SK-N-SH treated with all-trans-retinoic acid at 6 μM for 48 hours (cell line): ENCODE measurements around the gene PON3.

Experiments used
- ARNTL ChIP-seq: fragments of 450-650 bp; formaldehyde crosslinking; IDR thresholded peaks from 2 replicates; pipeline ENCODE4 v1.5.0; 2020; ENCODE audit warnings: low read depth, mild to moderate bottlenecking, moderate library complexity, borderline replicate concordance
- ESRRG ChIP-seq: fragments of 250-450 bp; sonication (Bioruptor Pico); IDR thresholded peaks from 2 replicates; pipeline ENCODE4 v1.6.1; 2021; ENCODE audit warnings: mild to moderate bottlenecking
- PATZ1 ChIP-seq: fragments of 250-450 bp; sonication (Bioruptor Pico); IDR thresholded peaks from 2 replicates; pipeline ENCODE4 v1.8.0; 2020; ENCODE audit warnings: mild to moderate bottlenecking, moderate library complexity, borderline replicate concordance
- POU6F1 ChIP-seq: fragments of 250-450 bp; sonication (Bioruptor Pico); IDR thresholded peaks from 2 replicates; pipeline ENCODE4 v1.8.0; 2021; ENCODE audit warnings: low read depth, mild to moderate bottlenecking, moderate library complexity, borderline replicate concordance

- TF ChIP-seq ESRRG (CRISPR knock-in tag) (no peak), ARNTL (CRISPR knock-in tag) (no peak), PATZ1 (CRISPR knock-in tag) (no peak), POU6F1 (no peak)
Observed at GRCh38 chr7:95330204-95330960, 65.8 kb downstream of the PON3 start.
